WERI-Rb-1 (cell line): Measurements from ENCODE around the gene KRT72.

ENCODE experiments used
- DNase-seq: peaks from one replicate; pipeline ENCODE4 v3.0.0-alpha.2; 2020
- H3K27ac ChIP-seq: fragments of 250-450 bp; sonication (Bioruptor Pico); 2 replicates; pipeline ENCODE4 v1.5.1; 2020; ENCODE audit warnings: mild to moderate bottlenecking, moderate library complexity
- H3K27me3 ChIP-seq: fragments of 250-450 bp; sonication (Bioruptor Pico); 2 replicates; pipeline ENCODE4 v1.5.1; 2021; ENCODE audit warnings: mild to moderate bottlenecking, low read depth, moderate library complexity; ENCODE audit not compliant: insufficient read depth, severe bottlenecking
- H3K36me3 ChIP-seq: fragments of 250-450 bp; sonication (Bioruptor Pico); 2 replicates; pipeline ENCODE4 v1.5.1; 2020; ENCODE audit warnings: mild to moderate bottlenecking, moderate library complexity
- H3K4me3 ChIP-seq: 2 replicates; pipeline ENCODE4 v1.5.1; 2011; ENCODE audit warnings: low read depth, mild to moderate bottlenecking, control low read depth, low read length
- H3K9me3 ChIP-seq: fragments of 250-450 bp; sonication (Bioruptor Pico); 2 replicates; pipeline ENCODE4 v1.5.1; 2021; ENCODE audit warnings: mild to moderate bottlenecking, moderate library complexity; ENCODE audit not compliant: severe bottlenecking
- CTCF ChIP-seq: IDR thresholded peaks from 2 replicates; pipeline ENCODE4 v1.5.1; 2011; ENCODE audit warnings: low read depth, mild to moderate bottlenecking, control low read depth, inconsistent platforms, low read length

KRT72 gene

GRCh38 chr12:52600941-52601481, at the start of gene KRT72:
Gene KRT72, minus strand, starts transcription at chr12:52601463. Its CDS starts 11 bp downstream, at chr12:52601452.
- Histone ChIP-seq H3K36me3 (no peaks in the 10 kb centered on the region), H3K9me3 (no peaks in the 10 kb centered on the region), H3K27ac (no peak within 1 kb of the TSS), H3K4me3 (no peak within 1 kb of the TSS), H3K27me3 (peaks cover 80% of the 10 kb centered on the region)
- TF ChIP-seq CTCF: no peak
- DNase-seq: no peak

- no peak for TF ChIP-seq CTCF
- Histone ChIP-seq H3K27ac (no peak overlapping the region), H3K27me3 (peaks cover 92% of the 10 kb centered on the region), H3K9me3 (no peaks in the 10 kb centered on the region), H3K4me3 (no peak overlapping the region), H3K36me3 (no peaks in the 10 kb centered on the region)
- no peak for DNase-seq
Measured at GRCh38 chr12:52650520-52651081, 49.3 kb upstream of the KRT72 start.

GRCh38 chr12:52649066-52649465, 47.8 kb upstream of the KRT72 start:
- Histone ChIP-seq H3K27ac (no peak overlapping the region), H3K4me3 (no peak overlapping the region), H3K27me3 (peaks cover 98% of the 10 kb centered on the region), H3K9me3 (no peaks in the 10 kb centered on the region), H3K36me3 (no peaks in the 10 kb centered on the region)
- no peak for DNase-seq
- no peak for TF ChIP-seq CTCF

- TF ChIP-seq CTCF: no peak
- no peaks in the 10 kb centered on the region for H3K36me3 ChIP-seq
- H3K27ac ChIP-seq: no peak overlapping the region
- H3K27me3 ChIP-seq: peaks cover 98% of the 10 kb centered on the region
- no peak for DNase-seq
- no peaks in the 10 kb centered on the region for H3K9me3 ChIP-seq
- H3K4me3 ChIP-seq: no peak overlapping the region
Measured at GRCh38 chr12:52648012-52648550, 46.8 kb upstream of the KRT72 start.

- no peaks in the 10 kb centered on the region for H3K9me3 ChIP-seq
- no peak overlapping the region for H3K27ac ChIP-seq
- no peaks in the 10 kb centered on the region for H3K36me3 ChIP-seq
- TF ChIP-seq CTCF: no peak
- no peak overlapping the region for H3K4me3 ChIP-seq
- no peak for DNase-seq
- H3K27me3 ChIP-seq: peaks cover 98% of the 10 kb centered on the region
Measured at GRCh38 chr12:52647601-52648000, 46.3 kb upstream of the KRT72 start.

- no peak overlapping the region for H3K27ac ChIP-seq
- no peak overlapping the region for H3K4me3 ChIP-seq
- DNase-seq: no peak
- no peaks in the 10 kb centered on the region for H3K36me3 ChIP-seq
- peaks cover 98% of the 10 kb centered on the region for H3K27me3 ChIP-seq
- no peak for TF ChIP-seq CTCF
- H3K9me3 ChIP-seq: no peaks in the 10 kb centered on the region
Measured at GRCh38 chr12:52646613-52647012, 45.4 kb upstream of the KRT72 start.
